HK-2 (cell line): Measurements from ENCODE around the gene CCDC184.

ENCODE experiments used
- DNase-seq: peaks from one replicate; pipeline ENCODE4 v3.0.0-alpha.2; 2018; ENCODE audit not compliant: unreplicated experiment

The CCDC184 gene

DNA sequence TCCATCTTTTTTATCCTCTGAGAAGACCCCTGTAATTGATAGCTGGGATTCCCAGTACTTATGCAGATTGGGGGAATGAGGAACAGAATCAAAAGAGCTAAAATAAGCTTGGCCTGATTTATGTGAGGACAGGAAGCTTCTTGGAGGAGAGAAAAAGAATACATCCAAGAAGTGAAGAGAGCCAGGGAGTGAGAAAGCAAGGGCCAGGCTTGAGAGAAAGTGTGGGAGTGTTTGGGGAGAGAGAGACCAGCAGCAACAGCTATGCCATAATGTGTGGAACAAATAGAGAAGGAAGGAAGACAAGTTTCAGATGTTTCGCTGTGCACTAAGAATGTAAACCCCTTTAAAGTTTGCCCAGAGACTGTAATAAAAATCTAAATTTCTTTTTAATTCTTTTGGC, 4.0 kb upstream of the CCDC184 start:
- no peak for DNase-seq

GRCh38 chr12:48180424-48180823, 3.0 kb upstream of the CCDC184 start:
- no peak for DNase-seq

GRCh38 chr12:48180857-48181495, 2.5 kb upstream of the CCDC184 start:
- DNase-seq: no peak

- no peak for DNase-seq
Observed at GRCh38 chr12:48182631-48183030, 813 bp upstream of the CCDC184 start.

DNA sequence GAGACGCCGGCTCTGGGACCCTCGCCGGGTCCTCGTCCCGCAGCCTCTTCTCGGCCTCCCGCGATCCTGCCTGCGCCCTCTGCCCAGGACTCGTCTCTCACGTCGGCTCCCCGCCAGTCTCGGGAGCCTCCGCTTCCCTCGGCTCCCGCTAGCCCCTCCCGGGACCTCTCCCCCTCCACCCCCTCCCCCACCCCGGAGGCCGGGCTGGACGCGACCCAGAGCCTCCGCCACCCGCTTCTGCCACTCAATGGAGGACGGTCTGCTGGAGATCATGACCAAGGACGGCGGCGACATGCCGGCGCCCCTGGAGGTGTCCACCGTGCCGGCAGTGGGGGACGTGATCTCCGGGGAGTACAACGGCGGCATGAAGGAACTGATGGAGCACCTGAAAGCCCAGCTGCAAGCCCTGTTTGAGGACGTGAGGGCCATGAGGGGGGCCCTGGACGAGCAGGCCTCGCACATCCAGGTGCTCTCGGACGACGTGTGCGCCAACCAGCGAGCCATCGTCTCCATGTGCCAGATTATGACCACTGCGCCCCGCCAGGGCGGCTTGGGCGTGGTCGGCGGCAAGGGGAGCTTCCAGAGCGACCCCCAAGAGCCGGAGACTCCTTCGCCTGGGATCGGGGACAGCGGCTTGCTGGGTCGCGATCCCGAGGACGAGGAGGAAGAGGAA, 568 bp downstream of the CCDC184 start:
- no peak for DNase-seq

DNA sequence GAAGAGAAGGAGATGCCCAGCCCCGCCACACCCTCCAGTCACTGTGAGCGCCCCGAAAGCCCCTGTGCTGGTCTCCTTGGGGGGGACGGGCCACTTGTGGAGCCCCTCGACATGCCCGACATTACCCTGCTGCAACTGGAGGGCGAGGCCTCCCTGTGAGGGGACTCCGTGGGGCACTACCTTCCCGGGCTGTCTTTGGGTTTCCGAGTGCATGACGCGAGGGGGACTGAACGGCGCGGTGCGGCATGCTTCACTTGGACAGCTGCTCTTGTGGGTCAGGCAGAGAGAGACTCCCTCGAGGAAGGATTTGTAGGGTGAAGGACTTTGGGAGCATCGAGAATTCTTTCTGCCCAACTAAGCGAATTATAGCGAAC, 1.1 kb downstream of the CCDC184 start:
- no peak for DNase-seq

DNA sequence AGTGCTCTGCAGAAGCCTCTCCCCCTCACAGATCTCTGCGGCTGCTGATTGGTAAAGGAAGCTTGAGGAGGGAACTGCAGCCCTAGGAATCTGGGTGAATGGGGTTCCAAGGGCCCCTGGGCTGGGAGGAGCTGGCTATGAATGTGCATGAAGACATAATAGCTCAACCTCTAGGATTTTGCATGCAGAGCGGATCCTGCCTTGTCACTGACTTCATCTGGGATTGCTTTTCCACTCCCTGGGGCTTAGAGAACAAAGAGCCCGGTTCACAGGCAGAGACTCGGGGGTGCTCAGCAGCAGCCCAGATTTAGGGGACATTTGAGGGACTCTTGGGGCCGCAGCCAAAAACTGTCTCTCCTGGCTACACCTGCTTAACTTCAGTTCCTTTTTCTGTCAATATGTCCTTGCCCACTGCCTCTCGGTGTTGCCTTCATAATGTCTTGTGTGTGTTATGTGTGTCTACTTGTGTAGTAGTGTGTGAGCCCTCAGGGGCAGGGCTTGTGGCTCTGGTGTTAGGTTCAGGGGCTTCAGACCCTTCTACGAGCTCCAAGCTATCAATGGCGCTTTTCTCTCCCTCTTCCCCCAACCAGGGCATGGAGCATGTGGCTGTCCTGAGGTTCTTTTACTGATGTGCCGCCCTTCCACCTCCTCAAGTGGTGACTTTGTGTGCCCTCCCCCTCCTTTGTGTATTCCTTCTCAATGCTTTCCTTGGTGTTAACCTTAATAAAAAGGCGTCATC, 1.9 kb downstream of the CCDC184 start:
- no peak for DNase-seq

DNA sequence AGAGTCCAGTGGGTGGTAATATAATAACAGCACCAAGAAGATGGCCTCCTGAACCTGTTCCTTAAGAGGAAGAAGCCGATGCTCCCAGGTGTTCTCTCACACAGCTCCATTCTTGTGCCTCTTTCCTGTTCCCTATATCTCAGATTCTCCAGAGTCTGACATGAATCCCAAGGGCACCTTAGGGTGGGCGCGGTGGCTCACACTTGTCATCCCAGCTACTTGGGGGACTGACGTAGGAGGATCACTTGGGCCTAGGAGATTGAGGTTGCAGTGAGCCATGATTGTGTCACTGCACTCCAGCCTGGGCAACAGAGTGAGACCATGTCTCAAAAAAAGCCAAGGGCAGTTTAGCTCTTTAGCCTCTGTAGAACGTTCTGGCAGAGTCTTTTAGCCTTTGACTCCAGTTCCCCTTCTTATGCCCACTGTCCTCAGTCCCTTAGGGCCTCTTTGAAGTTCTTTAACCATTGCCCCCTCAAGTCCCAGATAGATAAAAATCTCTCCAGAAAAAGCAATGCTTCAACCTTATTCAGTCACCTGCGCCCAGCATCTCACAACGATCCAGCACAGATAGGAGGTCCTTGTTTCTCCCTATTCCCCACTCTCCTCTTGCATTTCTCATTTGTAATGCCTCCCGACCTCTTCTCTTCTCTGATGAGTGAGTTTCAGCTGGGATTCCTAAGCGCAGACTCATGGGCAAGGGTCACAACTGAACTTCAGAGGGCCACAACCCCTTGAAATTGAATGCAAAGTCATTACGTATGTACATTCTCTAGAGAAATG, 4.7 kb downstream of the CCDC184 start:
- no peak for DNase-seq

- peak; percentile 56 for DNase-seq
Observed at GRCh38 chr12:48189331-48190125, 6.1 kb downstream of the CCDC184 start.

- DNase-seq: no peak
Observed at GRCh38 chr12:48191096-48191495, 7.7 kb downstream of the CCDC184 start.

DNA sequence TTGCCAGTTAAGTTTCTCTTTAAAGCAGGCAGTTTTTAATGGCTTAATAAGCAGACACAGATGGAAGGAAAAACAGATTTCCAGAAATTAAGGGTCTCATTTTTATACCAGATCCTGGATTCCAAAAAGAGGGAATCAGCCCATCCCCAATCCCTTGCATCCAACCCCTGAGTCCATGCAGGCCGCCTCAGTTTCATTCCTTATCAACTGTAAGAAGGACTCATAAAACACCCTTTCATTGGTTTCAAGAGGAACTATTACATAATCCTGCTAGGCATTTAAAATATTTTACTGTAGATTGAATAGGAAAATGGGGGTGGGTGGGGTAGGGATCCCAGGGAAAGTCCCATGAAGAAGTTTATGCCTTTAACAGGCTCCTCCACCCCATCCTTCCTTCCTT, 9.4 kb downstream of the CCDC184 start:
- no peak for DNase-seq

DNA sequence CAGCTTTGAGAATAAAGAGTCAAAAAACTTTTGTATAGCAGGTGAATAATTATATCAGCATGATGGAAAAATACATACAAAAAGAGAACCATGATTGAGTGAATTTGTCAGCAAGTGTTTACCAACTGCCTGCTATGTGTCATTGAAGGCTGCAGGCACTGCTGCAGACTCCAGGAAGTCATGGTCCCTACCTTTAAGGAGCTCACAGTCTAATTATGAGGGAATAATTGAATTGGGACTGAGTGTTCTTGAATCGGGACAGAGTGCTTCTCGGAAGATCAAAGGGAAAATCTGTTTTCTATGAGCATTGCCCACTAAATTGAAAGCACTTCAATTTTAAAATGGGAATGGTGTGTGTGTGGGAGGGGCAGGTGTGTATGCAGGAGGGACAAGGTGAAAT, 10.2 kb downstream of the CCDC184 start:
- no peak for DNase-seq

- DNase-seq: no peak
Observed at GRCh38 chr12:48194799-48195201, 11.4 kb downstream of the CCDC184 start.

GRCh38 chr12:48197549-48197970, 14.1 kb downstream of the CCDC184 start:
- DNase-seq: no peak

- DNase-seq: peak; percentile 71
Observed at GRCh38 chr12:48197971-48198671, 14.7 kb downstream of the CCDC184 start.

- no peak for DNase-seq
Observed at GRCh38 chr12:48198672-48198971, 15.2 kb downstream of the CCDC184 start.

DNA sequence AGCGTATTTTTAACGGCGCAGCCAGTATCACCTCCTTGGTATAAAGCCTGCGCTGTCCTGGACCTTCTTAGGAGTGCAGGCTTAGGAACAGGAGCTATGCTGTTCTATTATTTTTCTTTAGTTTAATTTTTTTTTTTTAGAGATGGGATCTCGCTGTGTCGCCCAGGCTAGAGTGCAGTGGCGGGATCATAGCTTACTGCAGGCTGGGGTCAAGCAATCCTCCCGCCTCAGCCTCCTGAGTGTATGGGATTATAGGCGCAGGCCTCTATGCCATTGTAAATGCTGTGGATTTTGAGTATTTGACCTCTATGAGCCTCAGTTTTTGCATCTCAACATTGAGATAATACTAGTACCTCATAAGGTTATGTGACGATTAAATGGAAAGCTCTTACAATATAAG, 15.5 kb downstream of the CCDC184 start:
- no peak for DNase-seq

- DNase-seq: no peak
Observed at GRCh38 chr12:48199774-48200221, 16.4 kb downstream of the CCDC184 start.

- no peak for DNase-seq
Observed at GRCh38 chr12:48201091-48201490, 17.6 kb downstream of the CCDC184 start.

GRCh38 chr12:48201516-48201915, 18.1 kb downstream of the CCDC184 start:
- no peak for DNase-seq

- DNase-seq: no peak
Observed at GRCh38 chr12:48202766-48203165, 19.3 kb downstream of the CCDC184 start.
